NCI-H526 treated with DMSO at 0.1 percent for 48 hours (cell line): ENCODE results near the gene GNAZ.
"Not testable (repeated sequence)": the region's sequence is repeated elsewhere in the genome, so short reads cannot be mapped to it uniquely, and the experiment has no call there.

Experiments
- DNase-seq: peaks from one replicate; lab custom pipeline; 2025; lab: John Stamatoyannopoulos, UW

GNAZ gene

GRCh38 chr22:23044570-23044969 is 25.7 kb upstream of the GNAZ start:
- no peak for DNase-seq

- no peak for DNase-seq
Observed at GRCh38 chr22:23045461-23045860, 24.9 kb upstream of the GNAZ start.

GRCh38 chr22:23047265-23047664 is 23.1 kb upstream of the GNAZ start:
- no peak for DNase-seq

GRCh38 chr22:23047742-23048141 is 22.6 kb upstream of the GNAZ start:
- no peak for DNase-seq

- DNase-seq, result not testable (repeated sequence)
Observed at GRCh38 chr22:23050546-23050945, 19.8 kb upstream of the GNAZ start.

GRCh38 chr22:23053051-23053707 is 17.1 kb upstream of the GNAZ start:
- DNase-seq, result no peak

- no peak for DNase-seq
Observed at GRCh38 chr22:23053912-23054530, 16.3 kb upstream of the GNAZ start.

GRCh38 chr22:23054531-23055257 is 15.6 kb upstream of the GNAZ start:
- DNase-seq, result peak; percentile 10

GRCh38 chr22:23055449-23056179 is 14.7 kb upstream of the GNAZ start:
- no peak for DNase-seq

GRCh38 chr22:23057331-23057730 is 13.0 kb upstream of the GNAZ start:
- DNase-seq, result no peak

- no peak for DNase-seq
Observed at GRCh38 chr22:23058063-23058462, 12.3 kb upstream of the GNAZ start.

GRCh38 chr22:23058481-23059283 is 11.6 kb upstream of the GNAZ start:
- no peak for DNase-seq

- DNase-seq, result no peak
Observed at GRCh38 chr22:23059284-23059948, 10.9 kb upstream of the GNAZ start.

GRCh38 chr22:23060612-23061400 is 9.5 kb upstream of the GNAZ start:
- DNase-seq, result no peak

GRCh38 chr22:23061471-23062280 is 8.6 kb upstream of the GNAZ start:
- DNase-seq, result no peak

- no peak for DNase-seq
Observed at GRCh38 chr22:23062616-23063538, 7.4 kb upstream of the GNAZ start.

GRCh38 chr22:23063539-23064380 is 6.6 kb upstream of the GNAZ start:
- no peak for DNase-seq
